ENCODE data around the gene EPSTI1. TPM values are rescaled to one million over a fixed set of nuclear protein-coding genes. Genes with fewer than 3 reads are reported as not detected.

EPSTI1 gene
- total RNA-seq, 1 donor from 2014 or later: 4.6 TPM

GRCh38 chr13:42926555-42926954 lies 65.5 kb downstream of the EPSTI1 start:
- TF ChIP-seq CTCF (conservative IDR thresholded peaks at IDR 0.05; ENCODE audit: low read depth, low read length): no peak
- DNase-seq (ENCODE audit: low read depth): no peak

GRCh38 chr13:42926043-42926442 lies 66.0 kb downstream of the EPSTI1 start:
- TF ChIP-seq CTCF (conservative IDR thresholded peaks at IDR 0.05; ENCODE audit: low read depth, low read length): no peak
- no peak for DNase-seq (ENCODE audit: low read depth)
- H3K4me3 ChIP-seq (ENCODE audit: low read depth, low read length): no peak overlapping the region

More at GRCh38 chr13:42926555-42926954, 65.5 kb downstream of the EPSTI1 start:
- no peak overlapping the region for H3K4me3 ChIP-seq (ENCODE audit: low read depth, low read length)

GRCh38 chr13:42925626-42926025 lies 66.4 kb downstream of the EPSTI1 start:
- no peak overlapping the region for H3K4me3 ChIP-seq (ENCODE audit: low read depth, low read length)
- no peak for TF ChIP-seq CTCF (conservative IDR thresholded peaks at IDR 0.05; ENCODE audit: low read depth, low read length)
- no peak for DNase-seq (ENCODE audit: low read depth)

- TF ChIP-seq CTCF (conservative IDR thresholded peaks at IDR 0.05; ENCODE audit: low read depth, low read length): no peak
- DNase-seq (ENCODE audit: low read depth): no peak
- H3K4me3 ChIP-seq (ENCODE audit: low read depth, low read length): no peak overlapping the region
Observed at GRCh38 chr13:42924344-42924743, 67.7 kb downstream of the EPSTI1 start.

- no peak for DNase-seq (ENCODE audit: low read depth)
- H3K4me3 ChIP-seq (ENCODE audit: low read depth, low read length): no peak overlapping the region
- no peak for TF ChIP-seq CTCF (conservative IDR thresholded peaks at IDR 0.05; ENCODE audit: low read depth, low read length)
Observed at GRCh38 chr13:42907745-42908144, 84.3 kb downstream of the EPSTI1 start.

- H3K4me3 ChIP-seq (ENCODE audit: low read depth, low read length): no peak overlapping the region
- no peak for TF ChIP-seq CTCF (conservative IDR thresholded peaks at IDR 0.05; ENCODE audit: low read depth, low read length)
- no peak for DNase-seq (ENCODE audit: low read depth)
Observed at GRCh38 chr13:42906257-42906656, 85.8 kb downstream of the EPSTI1 start.

GRCh38 chr13:42905579-42905978 lies 86.5 kb downstream of the EPSTI1 start:
- no peak for DNase-seq (ENCODE audit: low read depth)
- TF ChIP-seq CTCF (conservative IDR thresholded peaks at IDR 0.05; ENCODE audit: low read depth, low read length): no peak
- H3K4me3 ChIP-seq (ENCODE audit: low read depth, low read length): no peak overlapping the region
